ENCODE measurements around the gene CYP11A1.

GRCh38 chr15:74349241-74349778 lies 18.1 kb downstream of the CYP11A1 start:
- TF ChIP-seq CTCF (conservative IDR thresholded peaks at IDR 0.05) (no peak), ZFX (IDR thresholded peaks at IDR 0.05) (no peak)
